Transverse colon (tissue), 4 donors: ENCODE results near the gene PLAGL1. TPM values are rescaled to one million over a fixed set of nuclear protein-coding genes. Genes with fewer than 3 reads are reported as not detected.
"Not testable (repeated sequence)": the region's sequence is repeated elsewhere in the genome, so short reads cannot be mapped to it uniquely, and the experiment has no call there.

Experiments
- DNase-seq: peaks from one replicate; pipeline ENCODE4 v3.0.0-alpha.2; 2019
- H3K27ac ChIP-seq, 4 donors: fragments of 200-600 bp; sonication (generic); 2 replicates each; pipeline ENCODE4 v1.5.1; 2016 to 2018; ENCODE audit warnings: inconsistent platforms in 4 of 4
- H3K27me3 ChIP-seq: fragments of 200-600 bp; sonication (generic); 2 replicates; pipeline ENCODE4 v1.5.1; 2017; ENCODE audit warnings: inconsistent platforms
- H3K36me3 ChIP-seq, 4 donors: fragments of 200-600 bp; sonication (generic); 2 replicates each; pipeline ENCODE4 v1.5.1; 2017 to 2019; ENCODE audit warnings: inconsistent platforms in 4 of 4
- H3K4me1 ChIP-seq, 4 donors: fragments of 200-600 bp; sonication (generic); 2 replicates each; pipeline ENCODE4 v1.5.1; 2017 to 2020; ENCODE audit warnings: inconsistent platforms in 4 of 4
- H3K4me3 ChIP-seq, 4 donors: fragments of 200-600 bp; sonication (generic); 1 replicate in 1 of 4; 2 replicates in 3 of 4; pipeline versions ENCODE4 v1.5.1 to v1.6.1; 2017 to 2019; ENCODE audit warnings: inconsistent platforms in 4 of 4
- H3K9me3 ChIP-seq, 2 donors: fragments of 200-600 bp; sonication (generic); 2 replicates each; pipeline ENCODE4 v1.5.1; 2017 to 2019; ENCODE audit warnings: inconsistent platforms in 2 of 2
- EP300 ChIP-seq: sonication (generic); formaldehyde crosslinking; IDR thresholded peaks from one replicate; pipeline ENCODE4 v1.6.1; 2017; ENCODE audit warnings: antibody characterized with exemption, low read depth
- POLR2A ChIP-seq: fragments of 450-650 bp; IDR thresholded peaks from one replicate; pipeline ENCODE4 v1.6.1; 2016; ENCODE audit warnings: antibody characterized with exemption, mild to moderate bottlenecking, moderate library complexity
- POLR2AphosphoS5 ChIP-seq, 3 donors: sonication (generic); formaldehyde crosslinking; IDR thresholded peaks; one replicate each; pipeline ENCODE4 v1.6.1; 2016; ENCODE audit warnings: antibody characterized with exemption in 3 of 3
- WGBS, 2 donors: methylation state at CpG; one replicate each; pipeline ENCODE4 v1.1.5; 2018; ENCODE audit warnings: low coverage in 1 of 2; 5-methylcytosine and 5-hydroxymethylcytosine counted together
- in situ Hi-C, 4 donors: fragments of 200-750 bp; cut with MboI; loops; one replicate each; pipeline versions ENCODE4 v1.15.0 to v1.15.1; 2017; ENCODE audit warnings: low sequenced_read_pairs in 3 of 4, low pct_ligation_motif_present in 1 of 4, low pct_unique_long_range_greater_than_20kb in 1 of 4
- intact Hi-C: fragments of 100-400 bp; cut with DNase I; formaldehyde crosslinking; loops from one replicate; pipeline ENCODE4 v1.15.1; 2023; ENCODE audit warnings: low total_unique reads
- total RNA-seq, 4 donors: library from RNA; depleted of rRNA; stranded (reverse); fragments of >200 nt; gene quantifications; one replicate each; pipeline ENCODE4 v1.1.0, GENCODE V29; 2016
- TF ChIP-seq, protein P1 (sequence below), 5 experiments: fragments of 200-600 bp in 3 of 5; fragments of 450-650 bp in 2 of 5; sonication (generic) in 3 of 5; IDR thresholded peaks; 1 replicate in 2 of 5; 2 replicates in 3 of 5; pipeline ENCODE4 v1.5.1; 2016 to 2017; ENCODE audit warnings: antibody characterized with exemption in 5 of 5, inconsistent platforms in 3 of 5, mild to moderate bottlenecking in 2 of 5, moderate library complexity in 1 of 5

The PLAGL1 gene
- total RNA-seq, 4 donors from 2014 or later, result 45.3 to 133 (median 50.4) TPM

DNA sequence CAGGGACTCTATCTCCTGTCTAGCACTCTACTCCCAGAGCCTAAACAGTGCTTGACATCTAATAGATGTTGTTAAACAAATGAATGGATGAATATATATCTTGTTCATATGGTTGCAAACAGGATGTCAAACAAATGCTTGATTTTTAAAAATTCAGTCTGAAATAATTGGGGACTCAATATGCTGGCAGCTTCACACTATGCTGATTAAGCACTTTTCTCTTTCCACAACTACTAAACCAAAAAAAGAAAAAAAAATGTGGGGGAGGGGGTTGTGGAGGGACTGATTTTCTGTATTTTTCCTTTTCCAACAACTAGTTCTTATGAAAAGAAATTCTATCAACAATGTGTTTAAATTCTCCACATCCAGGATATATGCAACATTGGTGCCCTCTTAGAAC is 44.4 kb upstream of the PLAGL1 start:
- no peak for DNase-seq
- intact Hi-C loops, result no loop called here
- no peaks in the 10 kb centered on the region for H3K27me3 ChIP-seq
- no peaks in the 10 kb centered on the region for H3K9me3 ChIP-seq
- no peak overlapping the region for H3K4me3 ChIP-seq
- TF ChIP-seq POLR2A (no peak), POLR2AphosphoS5 (IDR thresholded peaks at IDR 0.05) (no peak), EP300 (no peak)
- TF ChIP-seq, protein P1, sequence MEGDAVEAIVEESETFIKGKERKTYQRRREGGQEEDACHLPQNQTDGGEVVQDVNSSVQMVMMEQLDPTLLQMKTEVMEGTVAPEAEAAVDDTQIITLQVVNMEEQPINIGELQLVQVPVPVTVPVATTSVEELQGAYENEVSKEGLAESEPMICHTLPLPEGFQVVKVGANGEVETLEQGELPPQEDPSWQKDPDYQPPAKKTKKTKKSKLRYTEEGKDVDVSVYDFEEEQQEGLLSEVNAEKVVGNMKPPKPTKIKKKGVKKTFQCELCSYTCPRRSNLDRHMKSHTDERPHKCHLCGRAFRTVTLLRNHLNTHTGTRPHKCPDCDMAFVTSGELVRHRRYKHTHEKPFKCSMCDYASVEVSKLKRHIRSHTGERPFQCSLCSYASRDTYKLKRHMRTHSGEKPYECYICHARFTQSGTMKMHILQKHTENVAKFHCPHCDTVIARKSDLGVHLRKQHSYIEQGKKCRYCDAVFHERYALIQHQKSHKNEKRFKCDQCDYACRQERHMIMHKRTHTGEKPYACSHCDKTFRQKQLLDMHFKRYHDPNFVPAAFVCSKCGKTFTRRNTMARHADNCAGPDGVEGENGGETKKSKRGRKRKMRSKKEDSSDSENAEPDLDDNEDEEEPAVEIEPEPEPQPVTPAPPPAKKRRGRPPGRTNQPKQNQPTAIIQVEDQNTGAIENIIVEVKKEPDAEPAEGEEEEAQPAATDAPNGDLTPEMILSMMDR (IDR thresholded peaks at IDR 0.05), result no peak
- no peak overlapping the region for H3K27ac ChIP-seq
- H3K36me3 ChIP-seq, result no peaks in the 10 kb centered on the region
- H3K4me1 ChIP-seq, result peaks cover 0 to 17% (median 12%) of the 10 kb centered on the region in 4 donors
- in situ Hi-C loops, result no loop called here

GRCh38 chr6:144049386-144049785 is 41.3 kb upstream of the PLAGL1 start:
- Histone ChIP-seq H3K4me1 (peaks cover 0 to 3% (median 2%) of the 10 kb centered on the region in 4 donors), H3K4me3 (no peak overlapping the region), H3K27ac (no peak overlapping the region), H3K36me3 (no peaks in the 10 kb centered on the region), H3K9me3 (no peaks in the 10 kb centered on the region), H3K27me3 (no peaks in the 10 kb centered on the region)
- WGBS, 2 donors, result 60 to 88% methylated on average over 1 of the region's 1 CpG
- in situ Hi-C loops (no loop called here), intact Hi-C loops (no loop called here)
- DNase-seq, result no peak
- TF ChIP-seq POLR2A, result no peak
- no peak for TF ChIP-seq EP300
- no peak for TF ChIP-seq POLR2AphosphoS5 (IDR thresholded peaks at IDR 0.05)
- TF ChIP-seq, protein P1 (IDR thresholded peaks at IDR 0.05), result no peak

DNA sequence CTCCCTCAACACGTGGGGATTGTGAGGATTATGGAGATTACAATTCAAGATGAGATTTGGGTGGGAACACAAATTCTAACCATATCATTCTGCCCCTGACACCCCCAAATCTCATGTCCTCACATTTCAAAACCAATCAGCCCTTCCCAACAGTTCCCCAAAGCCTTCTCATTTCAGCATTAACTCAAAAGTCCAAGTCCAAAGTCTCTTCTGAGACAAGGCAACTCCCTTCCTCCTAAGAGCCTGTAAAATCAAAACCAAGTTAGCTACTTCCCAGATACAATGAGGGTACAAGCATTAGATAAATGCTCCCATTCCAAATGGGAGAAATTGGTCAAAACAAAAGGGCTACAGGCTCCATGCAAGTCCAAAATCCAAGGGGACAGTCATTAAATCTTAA is 39.6 kb upstream of the PLAGL1 start:
- intact Hi-C loops, result no loop called here
- in situ Hi-C loops, result no loop called here
- Histone ChIP-seq H3K27me3 (no peaks in the 10 kb centered on the region), H3K27ac (no peak overlapping the region), H3K9me3 (no peaks in the 10 kb centered on the region), H3K4me3 (no peak overlapping the region), H3K36me3 (no peaks in the 10 kb centered on the region), H3K4me1 (peaks cover 0 to 3% (median 2%) of the 10 kb centered on the region in 4 donors)
- DNase-seq, result no peak
- TF ChIP-seq POLR2A, result no peak
- TF ChIP-seq, protein P1 (IDR thresholded peaks at IDR 0.05), result no peak
- no peak for TF ChIP-seq POLR2AphosphoS5 (IDR thresholded peaks at IDR 0.05)
- TF ChIP-seq EP300, result no peak
- WGBS, 2 donors, result 83 to 93% methylated on average over 1 of the region's 1 CpG

DNA sequence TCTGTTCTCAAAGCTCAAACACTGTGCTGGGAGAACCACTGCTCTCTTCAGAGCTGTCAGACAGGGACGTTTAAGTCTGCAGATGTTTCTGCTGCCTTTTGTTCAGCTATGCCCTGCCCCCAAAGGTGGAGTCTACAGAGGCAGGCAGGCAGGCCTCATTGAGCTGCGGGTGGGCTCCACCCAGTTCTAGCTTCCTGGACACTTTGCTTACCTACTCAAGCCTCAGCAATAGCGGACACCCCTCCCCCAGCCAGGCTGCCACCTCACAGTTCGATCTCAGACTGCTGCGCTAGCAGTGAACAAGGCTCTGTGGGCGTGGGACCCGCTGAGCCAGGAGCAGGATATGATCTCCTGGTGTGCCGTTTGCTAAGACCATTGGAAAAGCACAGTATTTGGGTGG is 38.6 kb upstream of the PLAGL1 start:
- H3K36me3 ChIP-seq, in situ Hi-C loops, H3K27ac ChIP-seq, H3K9me3 ChIP-seq, DNase-seq, H3K4me3 ChIP-seq, intact Hi-C loops, H3K4me1 ChIP-seq, H3K27me3 ChIP-seq: not testable (repeated sequence)
- 83% methylated on average over 8 of the region's 8 CpGs; no CpG with 5 or more reads in 1 of the 2 donors for WGBS, 2 donors

DNA sequence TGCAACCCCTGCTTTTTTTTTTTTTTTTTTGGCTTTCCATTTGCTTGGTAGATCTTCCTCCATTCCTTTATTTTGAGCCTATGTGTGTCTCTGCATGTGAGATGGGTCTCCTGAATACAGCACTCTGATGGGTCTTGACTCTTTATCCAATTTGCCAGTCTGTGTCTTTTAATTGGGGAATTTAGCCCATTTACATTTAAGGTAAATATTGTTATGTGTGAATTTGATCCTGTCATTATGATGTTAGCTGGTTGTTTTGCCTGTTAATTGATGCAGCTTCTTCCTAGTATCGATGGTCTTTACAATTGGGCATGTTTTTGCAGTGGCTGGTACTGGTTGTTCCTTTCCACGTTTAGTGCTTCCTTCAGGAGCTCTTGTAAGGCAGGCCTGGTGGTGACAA is 36.9 kb upstream of the PLAGL1 start:
- H3K27ac ChIP-seq, in situ Hi-C loops: not testable (repeated sequence)
- 78 to 100% methylated on average over 2 of the region's 2 CpGs for WGBS, 2 donors

More for the DNA sequence above, 36.9 kb upstream of the PLAGL1 start:
- H3K36me3 ChIP-seq, H3K4me1 ChIP-seq, DNase-seq, H3K9me3 ChIP-seq, H3K27me3 ChIP-seq, intact Hi-C loops, H3K4me3 ChIP-seq: not testable (repeated sequence)
